Activated CD4-positive, alpha-beta T cell treated with anti-CD3 and anti-CD28 coated beads, Interleukin-2, amount 10 ng/mL, durations not matched to agents 24 days and 14 days (primary cell): Measurements from ENCODE around the gene HPCAL4. TPM values are rescaled to one million over a fixed set of nuclear protein-coding genes. Genes with fewer than 3 reads are reported as not detected.

Experiments used
- DNase-seq: peaks from one replicate; pipeline ENCODE4 v3.0.0; 2022
- H3K27ac Mint-ChIP-seq: one replicate; pipeline ENCODE4 v1.8.0; 2022; ENCODE audit warnings: mild to moderate bottlenecking, mixed read lengths
- H3K27me3 Mint-ChIP-seq: one replicate; pipeline ENCODE4 v1.8.0; 2022; ENCODE audit warnings: mixed read lengths
- H3K36me3 Mint-ChIP-seq: one replicate; pipeline ENCODE4 v1.8.0; 2022; ENCODE audit warnings: low read depth, mild to moderate bottlenecking, mixed read lengths
- H3K4me1 Mint-ChIP-seq: one replicate; pipeline ENCODE4 v1.8.0; 2021; ENCODE audit warnings: mixed read lengths
- H3K4me3 Mint-ChIP-seq: one replicate; pipeline ENCODE4 v1.8.0; 2022; ENCODE audit warnings: mild to moderate bottlenecking, moderate library complexity, mixed read lengths
- H3K9me3 Mint-ChIP-seq: one replicate; pipeline ENCODE4 v1.8.0; 2021; ENCODE audit warnings: mixed read lengths
- intact Hi-C: fragments of 100-400 bp; cut with micrococcal nuclease; formaldehyde crosslinking; loops from one replicate; pipeline ENCODE4 v1.15.1; 2023
- total RNA-seq: library from RNA; stranded (reverse); gene quantifications from 2 replicates; pipeline ENCODE4 v1.2.3, GENCODE V29; 2022

Gene HPCAL4
- total RNA-seq, result 0.38 and 0.44 TPM in 2 replicates

GRCh38 chr1:39691383-39692151 is at the start of gene HPCAL4:
Gene HPCAL4 (minus strand): TSS chr1:39691433. CDS start chr1:39684603, 6,830 bp downstream.
- peak; percentile 97 for DNase-seq
- Mint-ChIP-seq H3K36me3 (no peaks in the 10 kb centered on the region), H3K4me1 (peaks cover 27% of the 10 kb centered on the region), H3K9me3 (no peaks in the 10 kb centered on the region), H3K4me3 (peak within 1 kb of the TSS; percentile 87), H3K27me3 (peaks cover 49% of the 10 kb centered on the region), H3K27ac (peak within 1 kb of the TSS; percentile 78)
- intact Hi-C loops, result loop anchor here (1.0 to 5.0 kb wide), 4 partner anchors 24 to 106 kb away; no protein-coding TSS in a partner anchor

DNA sequence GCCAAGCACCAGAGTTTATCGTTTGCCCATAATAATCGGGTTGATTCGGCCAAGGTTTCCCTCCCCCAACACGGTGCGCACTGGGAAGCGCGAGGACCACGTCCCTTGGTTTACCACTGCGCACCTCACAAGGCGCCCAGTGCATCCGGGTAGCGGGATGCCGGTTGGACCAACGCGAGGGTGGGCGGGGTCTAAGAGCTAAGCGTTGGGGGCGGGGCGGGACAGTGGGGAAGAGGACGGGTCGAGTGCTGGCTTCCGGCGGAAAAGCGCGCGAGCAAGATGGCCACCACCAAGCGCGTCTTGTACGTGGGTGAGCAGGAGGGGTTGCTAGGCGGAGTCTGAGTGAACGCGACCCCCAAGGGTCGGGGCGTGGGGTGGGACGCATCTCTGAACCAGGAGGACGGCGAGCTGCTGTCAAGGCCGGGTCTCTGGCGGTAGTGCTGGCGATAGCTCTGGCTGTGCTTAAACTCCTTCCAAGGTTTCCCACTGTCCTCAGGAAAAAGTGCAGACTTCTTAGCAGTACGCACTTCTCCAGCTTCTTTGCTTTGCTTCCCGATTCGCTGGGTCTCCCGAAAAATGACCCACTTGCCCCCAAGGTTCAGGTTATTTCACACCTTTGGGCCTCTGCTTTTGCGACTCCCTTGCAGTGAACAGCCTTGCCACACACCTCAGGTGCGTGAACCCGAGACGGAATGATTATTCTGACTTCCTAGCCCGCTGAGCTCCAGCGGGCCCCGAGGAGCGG is 47.6 kb upstream of the HPCAL4 start, which contains the start of gene PPIE:
Gene PPIE (plus strand): TSS at position 261 of the 745 bp plus-strand sequence. CDS start 19 bp downstream, at position 280.
- peak within 1 kb of the TSS; percentile 97 for H3K4me3 Mint-ChIP-seq
- H3K9me3 Mint-ChIP-seq, result peaks cover 4% of the 10 kb centered on the region
- H3K36me3 Mint-ChIP-seq, result peaks cover 34% of the 10 kb centered on the region
- peak; percentile 96 for DNase-seq
- peaks cover 40% of the 10 kb centered on the region for H3K4me1 Mint-ChIP-seq
- peak within 1 kb of the TSS; percentile 93 for H3K27ac Mint-ChIP-seq
- intact Hi-C loops, result loop anchor here (10.0 kb wide), 1 partner anchor 56 kb away; no protein-coding TSS in a partner anchor
- H3K27me3 Mint-ChIP-seq, result peaks cover 2% of the 10 kb centered on the region

DNA sequence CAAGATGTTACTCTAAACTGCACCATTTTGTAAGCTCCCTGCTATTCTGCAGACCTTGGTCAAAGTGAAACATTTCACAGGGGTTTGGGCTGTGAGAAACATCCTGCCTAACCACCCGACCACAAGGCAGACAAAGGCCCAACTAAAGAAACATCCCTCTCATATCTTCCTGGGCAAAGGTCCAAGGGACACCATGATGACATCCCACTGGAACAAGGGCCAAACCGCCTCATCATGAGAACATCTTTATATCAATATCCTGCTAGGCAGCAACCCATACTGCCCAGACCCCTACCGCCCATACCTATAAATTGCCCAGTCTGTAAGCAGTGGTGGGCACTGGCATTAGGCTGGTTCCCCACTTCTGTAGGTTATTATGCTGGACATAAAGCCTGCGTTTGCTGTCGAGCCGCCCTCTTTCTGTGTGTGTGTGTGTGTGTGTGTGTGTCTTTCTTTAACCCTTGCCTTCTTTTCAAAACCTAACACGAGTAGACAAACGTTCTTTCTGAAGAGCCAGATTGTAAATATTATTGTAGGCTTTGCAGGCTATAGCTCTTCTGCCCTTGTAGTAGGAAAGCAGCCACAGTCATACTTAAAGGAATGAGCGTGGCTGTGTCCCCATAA is 46.4 kb upstream of the HPCAL4 start:
- peak; percentile 66 for DNase-seq
- peak overlapping the region; percentile 36 for H3K27ac Mint-ChIP-seq
- H3K4me1 Mint-ChIP-seq, result peaks cover 44% of the 10 kb centered on the region
- H3K27me3 Mint-ChIP-seq, result peaks cover 4% of the 10 kb centered on the region
- intact Hi-C loops, result loop anchor here (10.0 kb wide), 1 partner anchor 57 kb away; no protein-coding TSS in a partner anchor
- peaks cover 27% of the 10 kb centered on the region for H3K36me3 Mint-ChIP-seq
- H3K4me3 Mint-ChIP-seq, result peak overlapping the region; percentile 2
- H3K9me3 Mint-ChIP-seq, result peaks cover 4% of the 10 kb centered on the region

- no peak for DNase-seq
- intact Hi-C loops, result loop anchor here (10.0 kb wide), 1 partner anchor 59 kb away; no protein-coding TSS in a partner anchor
- Mint-ChIP-seq H3K27ac (peak overlapping the region; percentile 68), H3K4me1 (peaks cover 41% of the 10 kb centered on the region), H3K9me3 (peaks cover 4% of the 10 kb centered on the region), H3K36me3 (peaks cover 12% of the 10 kb centered on the region), H3K27me3 (peaks cover 9% of the 10 kb centered on the region), H3K4me3 (no peak overlapping the region)
Measured at GRCh38 chr1:39735731-39736130, 44.5 kb upstream of the HPCAL4 start.

DNA sequence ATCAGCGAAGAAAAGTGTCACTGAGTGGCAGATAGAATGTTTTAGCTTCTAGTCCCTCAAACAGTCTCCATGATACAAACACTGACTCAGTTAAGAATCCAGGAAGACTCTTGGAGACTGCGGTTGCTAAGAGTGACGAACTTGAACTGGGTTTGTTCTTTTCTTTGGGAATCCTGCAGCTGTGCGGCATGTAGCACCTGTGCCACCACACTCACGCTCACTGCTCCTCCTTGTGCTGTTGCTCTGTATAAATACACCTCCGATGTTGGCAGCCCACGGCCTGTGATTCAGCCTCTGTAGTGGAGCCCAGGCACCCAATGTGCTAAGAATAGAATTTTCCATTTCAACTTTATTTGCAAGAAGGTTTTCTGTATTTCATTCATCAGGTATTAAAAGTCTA is 41.9 kb upstream of the HPCAL4 start:
- intact Hi-C loops, result loop anchor here (10.0 kb wide), 1 partner anchor 62 kb away; no protein-coding TSS in a partner anchor
- H3K27ac Mint-ChIP-seq, result peak overlapping the region; percentile 17
- peaks cover 34% of the 10 kb centered on the region for H3K4me1 Mint-ChIP-seq
- H3K4me3 Mint-ChIP-seq, result peak overlapping the region; percentile 14
- H3K9me3 Mint-ChIP-seq, result peaks cover 4% of the 10 kb centered on the region
- H3K36me3 Mint-ChIP-seq, result no peaks in the 10 kb centered on the region
- no peak for DNase-seq
- peaks cover 27% of the 10 kb centered on the region for H3K27me3 Mint-ChIP-seq

- intact Hi-C loops, result loop anchor here (10.0 kb wide), 1 partner anchor 62 kb away; no protein-coding TSS in a partner anchor
- Mint-ChIP-seq H3K4me3 (no peak overlapping the region), H3K36me3 (no peaks in the 10 kb centered on the region), H3K9me3 (peaks cover 4% of the 10 kb centered on the region), H3K4me1 (peaks cover 36% of the 10 kb centered on the region), H3K27ac (no peak overlapping the region), H3K27me3 (peaks cover 31% of the 10 kb centered on the region)
- DNase-seq, result no peak
Measured at GRCh38 chr1:39732730-39733129, 41.5 kb upstream of the HPCAL4 start.

- H3K4me3 Mint-ChIP-seq, result no peak overlapping the region
- H3K27ac Mint-ChIP-seq, result no peak overlapping the region
- no peak for DNase-seq
- H3K27me3 Mint-ChIP-seq, result peaks cover 52% of the 10 kb centered on the region
- intact Hi-C loops, result loop anchor here (5.0 to 10.0 kb wide), 2 partner anchors 38 to 65 kb away; partner anchors contain the start of gene HPCAL4
- no peaks in the 10 kb centered on the region for H3K36me3 Mint-ChIP-seq
- H3K4me1 Mint-ChIP-seq, result peaks cover 29% of the 10 kb centered on the region
- H3K9me3 Mint-ChIP-seq, result no peaks in the 10 kb centered on the region
Measured at GRCh38 chr1:39729842-39730241, 38.6 kb upstream of the HPCAL4 start.

GRCh38 chr1:39729030-39729429 is 37.8 kb upstream of the HPCAL4 start:
- no peak overlapping the region for H3K27ac Mint-ChIP-seq
- DNase-seq, result peak; percentile 51
- intact Hi-C loops, result loop anchor here (5.0 kb wide), 1 partner anchor 37 kb away; the partner anchor contains the start of gene HPCAL4
- peaks cover 29% of the 10 kb centered on the region for H3K4me1 Mint-ChIP-seq
- no peaks in the 10 kb centered on the region for H3K9me3 Mint-ChIP-seq
- no peaks in the 10 kb centered on the region for H3K36me3 Mint-ChIP-seq
- peaks cover 58% of the 10 kb centered on the region for H3K27me3 Mint-ChIP-seq
- no peak overlapping the region for H3K4me3 Mint-ChIP-seq

DNA sequence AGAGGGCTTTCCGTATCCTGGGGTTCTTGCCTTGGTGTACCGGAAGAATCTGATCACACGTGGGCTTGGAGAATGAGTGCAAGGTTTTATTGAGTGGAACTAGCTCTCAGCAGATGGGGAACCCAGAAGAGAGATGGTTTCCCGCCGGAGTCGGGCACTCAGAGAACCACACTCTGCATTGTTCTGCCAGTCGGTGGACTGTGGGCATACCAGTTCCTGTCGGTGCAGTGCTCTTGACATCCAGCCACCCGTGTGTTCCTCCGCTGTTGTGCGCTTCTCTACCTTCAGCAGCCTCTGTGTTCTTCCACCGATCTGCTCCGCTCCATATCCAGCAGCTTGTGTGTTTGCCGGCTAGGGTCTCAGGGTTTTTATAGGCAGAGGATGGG is 36.7 kb upstream of the HPCAL4 start:
- Mint-ChIP-seq H3K9me3 (no peaks in the 10 kb centered on the region), H3K4me1 (peaks cover 25% of the 10 kb centered on the region), H3K4me3 (no peak overlapping the region), H3K27ac (no peak overlapping the region), H3K36me3 (no peaks in the 10 kb centered on the region), H3K27me3 (peaks cover 54% of the 10 kb centered on the region)
- intact Hi-C loops, result loop anchor here (5.0 kb wide), 1 partner anchor 36 kb away; the partner anchor contains the start of gene HPCAL4
- DNase-seq, result peak; percentile 54

DNA sequence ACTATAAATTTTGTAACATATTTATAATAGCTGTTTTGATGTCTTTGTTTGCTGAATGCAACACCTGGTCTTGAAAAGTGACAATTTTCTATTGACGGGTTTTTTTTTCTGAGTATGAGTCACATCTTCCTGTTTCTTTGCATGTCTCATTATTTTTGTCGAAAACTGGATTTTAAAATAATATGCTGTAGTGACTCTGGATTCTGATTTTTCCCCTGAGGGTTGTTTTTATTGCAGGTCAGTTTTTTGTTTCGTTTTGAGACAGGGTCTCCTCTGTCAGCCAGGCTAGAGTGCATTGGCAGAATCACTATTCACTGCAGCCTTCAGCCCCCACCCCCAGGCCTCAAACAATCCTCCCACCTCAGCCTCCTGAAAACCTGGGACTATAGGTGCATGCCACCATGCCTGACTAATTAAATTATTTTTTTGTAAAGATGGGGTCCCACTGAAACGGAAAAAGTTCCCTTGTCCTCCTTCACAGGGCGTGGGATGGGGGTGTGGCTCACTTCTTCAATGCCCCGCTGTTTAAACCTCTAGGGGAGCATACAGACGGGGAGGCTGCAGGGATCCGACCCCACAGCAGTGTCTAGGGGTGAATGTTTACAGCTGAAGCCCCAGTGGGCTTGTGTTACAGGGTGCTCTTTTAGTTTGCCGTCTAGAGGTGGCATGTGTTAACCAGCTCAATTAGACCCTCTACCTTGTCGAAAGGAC is 36.1 kb upstream of the HPCAL4 start:
- H3K36me3 Mint-ChIP-seq, result no peaks in the 10 kb centered on the region
- intact Hi-C loops, result loop anchor here (5.0 kb wide), 1 partner anchor 35 kb away; the partner anchor contains the start of gene HPCAL4
- H3K4me3 Mint-ChIP-seq, result peak overlapping the region; percentile 19
- DNase-seq, result peak; percentile 51
- H3K9me3 Mint-ChIP-seq, result no peaks in the 10 kb centered on the region
- peak overlapping the region; percentile 32 for H3K27ac Mint-ChIP-seq
- peaks cover 25% of the 10 kb centered on the region for H3K4me1 Mint-ChIP-seq
- H3K27me3 Mint-ChIP-seq, result peaks cover 54% of the 10 kb centered on the region

DNA sequence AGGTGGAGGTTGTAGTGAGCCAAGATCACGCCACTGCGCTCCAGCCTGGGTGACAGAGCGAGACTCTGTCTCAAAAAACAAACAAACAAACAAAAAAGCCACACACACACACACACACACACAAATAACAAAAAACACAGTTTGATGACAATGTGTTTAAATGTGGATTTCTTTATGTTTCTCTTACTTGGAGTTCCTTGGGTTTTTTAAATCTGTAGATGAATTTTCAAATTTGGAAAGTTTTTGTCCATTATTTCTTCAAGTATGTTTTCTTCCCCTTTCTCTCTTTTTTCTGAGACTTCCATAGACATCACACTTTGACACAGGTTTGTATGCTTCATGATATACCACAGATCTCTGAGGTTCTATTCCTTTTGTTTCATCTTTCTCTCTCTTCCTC is 35.4 kb upstream of the HPCAL4 start:
- Mint-ChIP-seq H3K27me3 (peaks cover 61% of the 10 kb centered on the region), H3K27ac (no peak overlapping the region), H3K9me3 (no peaks in the 10 kb centered on the region), H3K36me3 (no peaks in the 10 kb centered on the region), H3K4me1 (peaks cover 25% of the 10 kb centered on the region), H3K4me3 (no peak overlapping the region)
- intact Hi-C loops, result loop anchor here (5.0 kb wide), 1 partner anchor 34 kb away; the partner anchor contains the start of gene HPCAL4
- DNase-seq, result no peak

DNA sequence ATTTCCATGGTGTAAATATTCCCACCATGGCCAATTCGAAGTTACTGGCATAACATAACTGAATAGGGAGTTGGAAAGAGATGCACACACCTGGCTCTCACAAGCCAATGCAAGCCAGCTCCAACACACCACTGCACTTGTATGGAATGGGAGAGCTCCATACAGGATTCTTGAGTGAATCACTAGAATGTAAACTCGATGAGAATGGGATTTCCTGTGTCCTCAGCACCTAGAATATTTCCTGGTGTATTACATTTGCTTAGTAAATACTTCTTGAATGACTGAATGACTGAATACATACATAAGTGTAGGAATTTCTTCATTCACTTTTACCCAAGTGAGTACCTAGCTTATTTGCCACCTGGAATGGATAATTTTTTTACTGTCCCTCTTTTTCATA is 31.3 kb upstream of the HPCAL4 start:
- H3K36me3 Mint-ChIP-seq, result no peaks in the 10 kb centered on the region
- no peak for DNase-seq
- intact Hi-C loops, result no loop called here
- H3K27me3 Mint-ChIP-seq, result peaks cover 54% of the 10 kb centered on the region
- H3K4me1 Mint-ChIP-seq, result peaks cover 7% of the 10 kb centered on the region
- no peak overlapping the region for H3K4me3 Mint-ChIP-seq
- no peaks in the 10 kb centered on the region for H3K9me3 Mint-ChIP-seq
- no peak overlapping the region for H3K27ac Mint-ChIP-seq

- no peak overlapping the region for H3K4me3 Mint-ChIP-seq
- no peak overlapping the region for H3K27ac Mint-ChIP-seq
- DNase-seq, result peak; percentile 48
- H3K27me3 Mint-ChIP-seq, result peaks cover 56% of the 10 kb centered on the region
- peaks cover under 1% of the 10 kb centered on the region for H3K4me1 Mint-ChIP-seq
- no peaks in the 10 kb centered on the region for H3K36me3 Mint-ChIP-seq
- H3K9me3 Mint-ChIP-seq, result no peaks in the 10 kb centered on the region
- intact Hi-C loops, result loop anchor here (2.0 kb wide), 1 partner anchor 55 kb away; no protein-coding TSS in a partner anchor
Measured at GRCh38 chr1:39721664-39722063, 30.4 kb upstream of the HPCAL4 start.
